IMR-90 (cell line): Measurements from ENCODE around the gene ZMIZ1. TPM values are rescaled to one million over a fixed set of nuclear protein-coding genes. Genes with fewer than 3 reads are reported as not detected.

Experiments used
- ATAC-seq: fragments of 200-7000 bp; cut with Tn5 transposase; 2 replicates; pipeline ENCODE4 v1.9.1; 2020; ENCODE audit warnings: low read depth, mild to moderate bottlenecking, moderate library complexity
- BruUV-seq: library from RNA; stranded (reverse); fragments of 400-500 nt; replicated peaks from 2 replicates; lab custom pipeline; 2021; lab: Mats Ljungman, UMichigan
- CTCF ChIA-PET: fragments of 300-600 bp; formaldehyde crosslinking; extraction: SDS; loops from one replicate; lab custom pipeline; 2021; ENCODE audit warnings: antibody characterized with exemption; lab: Yijun Ruan, JAX
- POLR2A ChIA-PET: fragments of 300-600 bp; sonication (Branson Sonifier 250); formaldehyde crosslinking; loops from one replicate; lab custom pipeline; 2022; ENCODE audit warnings: antibody characterized with exemption; ENCODE audit not compliant: unreplicated experiment; lab: Charles Lee
- DNase-seq: peaks from one replicate; pipeline ENCODE4 v3.0.0; 2013
- H2AFZ ChIP-seq: replicated peaks from 2 replicates; pipeline ENCODE3; 2013; ENCODE audit warnings: low read length, mild to moderate bottlenecking; ENCODE audit not compliant: poor library complexity
- H2AK5ac ChIP-seq: 2 replicates; pipeline ENCODE4 v1.6.1; 2013; ENCODE audit warnings: low read depth, low read length, inconsistent platforms
- H2AK9ac ChIP-seq: replicated peaks from 2 replicates; pipeline ENCODE3; 2013; ENCODE audit warnings: mild to moderate bottlenecking, low read depth, low read length, moderate library complexity; ENCODE audit not compliant: poor library complexity
- H2BK120ac ChIP-seq: 2 replicates; pipeline ENCODE4 v1.6.1; 2013; ENCODE audit warnings: low read depth, low read length, inconsistent platforms
- H2BK15ac ChIP-seq: 3 replicates; pipeline ENCODE4 v1.6.1; 2013; ENCODE audit warnings: low read depth, low read length, inconsistent platforms
- H2BK20ac ChIP-seq: 2 replicates; pipeline ENCODE4 v1.6.1; 2013; ENCODE audit warnings: low read depth, mild to moderate bottlenecking, inconsistent platforms, low read length, moderate library complexity
- H2BK5ac ChIP-seq: 2 replicates; pipeline ENCODE4 v1.6.1; 2013; ENCODE audit warnings: mild to moderate bottlenecking, low read depth, low read length, inconsistent platforms; ENCODE audit not compliant: poor library complexity, severe bottlenecking
- H3K14ac ChIP-seq: replicated peaks from 2 replicates; pipeline ENCODE4 v1.6.1; 2013; ENCODE audit warnings: low read depth, low read length, inconsistent platforms
- H3K18ac ChIP-seq: 2 replicates; pipeline ENCODE4 v1.6.1; 2013; ENCODE audit warnings: low read depth, low read length, control low read depth
- H3K23ac ChIP-seq: 2 replicates; pipeline ENCODE4 v1.6.1; 2013; ENCODE audit warnings: low read depth, low read length, inconsistent platforms
- H3K27ac ChIP-seq: 2 replicates; pipeline ENCODE4 v1.5.1; 2013; ENCODE audit warnings: mild to moderate bottlenecking, control low read depth, low read length; ENCODE audit not compliant: insufficient read depth
- H3K27me3 ChIP-seq: 2 replicates; pipeline ENCODE4 v1.6.1; 2013; ENCODE audit warnings: low read length; ENCODE audit not compliant: control insufficient read depth, insufficient read depth
- H3K36me3 ChIP-seq: 2 replicates; pipeline ENCODE4 v1.6.1; 2013; ENCODE audit warnings: low read length, mixed read lengths; ENCODE audit not compliant: control insufficient read depth, insufficient read depth
- H3K4ac ChIP-seq: 2 replicates; pipeline ENCODE4 v1.6.1; 2013; ENCODE audit warnings: low read depth, low read length, inconsistent platforms
- H3K4me1 ChIP-seq: 2 replicates; pipeline ENCODE4 v1.6.1; 2013; ENCODE audit warnings: low read length, mixed read lengths; ENCODE audit not compliant: control insufficient read depth, insufficient read depth
- H3K4me2 ChIP-seq: 2 replicates; pipeline ENCODE4 v1.6.1; 2013; ENCODE audit warnings: low read depth, mild to moderate bottlenecking, control low read depth, low read length, moderate library complexity
- H3K4me3 ChIP-seq: 2 replicates; pipeline ENCODE4 v1.5.1; 2013; ENCODE audit warnings: low read depth, mild to moderate bottlenecking, control low read depth, low read length, moderate library complexity; ENCODE audit not compliant: insufficient read depth
- H3K56ac ChIP-seq: 2 replicates; pipeline ENCODE4 v1.6.1; 2013; ENCODE audit warnings: low read length, inconsistent platforms; ENCODE audit not compliant: insufficient read depth; ENCODE audit errors: extremely low read depth
- H3K79me1 ChIP-seq, 2 experiments: 2 replicates each; pipeline ENCODE4 v1.6.1; 2013; ENCODE audit warnings: low read length in 2 of 2, inconsistent platforms in 1 of 2, low read depth in 1 of 2
- H3K9ac ChIP-seq: 2 replicates; pipeline ENCODE4 v1.6.1; 2013; ENCODE audit warnings: low read depth, low read length, control low read depth
- H3K9me1 ChIP-seq: 2 replicates; pipeline ENCODE4 v1.6.1; 2013; ENCODE audit warnings: low read length, inconsistent platforms; ENCODE audit not compliant: insufficient read depth
- H3K9me3 ChIP-seq: 2 replicates; pipeline ENCODE4 v1.6.1; 2013; ENCODE audit warnings: low read length; ENCODE audit not compliant: control insufficient read depth, insufficient read depth
- H4K20me1 ChIP-seq: 2 replicates; pipeline ENCODE4 v1.6.1; 2013; ENCODE audit warnings: low read length, inconsistent platforms; ENCODE audit not compliant: insufficient read depth
- H4K5ac ChIP-seq: 2 replicates; pipeline ENCODE4 v1.6.1; 2013; ENCODE audit warnings: mild to moderate bottlenecking, low read depth, low read length, control low read depth
- H4K8ac ChIP-seq, 2 experiments: 2 replicates each; pipeline ENCODE4 v1.6.1; 2013; ENCODE audit warnings: low read depth in 2 of 2, low read length in 2 of 2, control low read depth in 1 of 2, inconsistent platforms in 1 of 2
- H4K91ac ChIP-seq: 2 replicates; pipeline ENCODE4 v1.6.1; 2013; ENCODE audit warnings: low read depth, low read length, inconsistent platforms; ENCODE audit not compliant: insufficient read depth
- MAFK ChIP-seq: IDR thresholded peaks from 2 replicates; pipeline ENCODE4 v1.6.1; 2012; ENCODE audit warnings: low read depth, low read length, improper control_type of control experiment
- MAZ ChIP-seq: IDR thresholded peaks from 2 replicates; pipeline ENCODE4 v1.6.1; 2012; ENCODE audit warnings: low read depth, mild to moderate bottlenecking, low read length, improper control_type of control experiment, moderate library complexity, borderline replicate concordance
- MXI1 ChIP-seq: IDR thresholded peaks from 2 replicates; pipeline ENCODE4 v1.6.1; 2012; ENCODE audit warnings: low read depth, mild to moderate bottlenecking, low read length, moderate library complexity, borderline replicate concordance
- NFE2L2 ChIP-seq: fragments of 150-350 bp; IDR thresholded peaks from 2 replicates; pipeline ENCODE4 v1.6.1; 2016; ENCODE audit warnings: low read depth, mild to moderate bottlenecking, low read length
- RAD21 ChIP-seq: IDR thresholded peaks from 2 replicates; pipeline ENCODE4 v1.6.1; 2012; ENCODE audit warnings: low read length, improper control_type of control experiment
- RCOR1 ChIP-seq: IDR thresholded peaks from 2 replicates; pipeline ENCODE4 v1.6.1; 2012; ENCODE audit warnings: mild to moderate bottlenecking, low read length, improper control_type of control experiment; ENCODE audit not compliant: insufficient replicate concordance
- RFX5 ChIP-seq: IDR thresholded peaks from 2 replicates; pipeline ENCODE4 v1.8.0; 2012; ENCODE audit warnings: low read depth, mild to moderate bottlenecking, low read length, moderate library complexity
- SMC3 ChIP-seq: fragments of 150-350 bp; IDR thresholded peaks from 2 replicates; pipeline ENCODE4 v1.6.1; 2016; ENCODE audit warnings: low read depth, mild to moderate bottlenecking, antibody characterized with exemption, low read length, moderate library complexity
- WGBS, 2 experiments: methylation state at CpG; one replicate each; pipeline versions ENCODE4 v1.1.5 to v1.1.7; 2013; ENCODE audit warnings: missing lambda C conversion rate in 2 of 2; ENCODE audit not compliant: insufficient read length in 1 of 2; ENCODE audit errors: extremely low coverage in 2 of 2; 5-methylcytosine and 5-hydroxymethylcytosine counted together
- dilution Hi-C: fragments of 300-500 bp; cut with HindIII; formaldehyde crosslinking; loops from one replicate; pipeline ENCODE4 v1.14.3; 2018; ENCODE audit warnings: low sequenced_read_pairs; ENCODE audit not compliant: unreplicated experiment
- in situ Hi-C: fragments of 300-500 bp; cut with MboI; formaldehyde crosslinking; loops from 3 replicates; pipeline ENCODE4 v1.14.3; 2019; ENCODE audit warnings: low sequenced_read_pairs, inconsistent platforms, mixed read lengths
- intact Hi-C: fragments of 100-400 bp; cut with micrococcal nuclease; formaldehyde crosslinking; loops from 2 replicates; pipeline ENCODE4 v1.10.0; 2022
- polyA plus RNA-seq, 3 experiments: library from polyadenylated mRNA; depleted of rRNA; stranded (reverse); fragments of >200 nt; gene quantifications; 2 replicates each; pipeline ENCODE4 v1.2.3, GENCODE V29; 2012; ENCODE audit warnings: low replicate concordance in 1 of 3
- total RNA-seq: library from RNA; depleted of rRNA; stranded (reverse); fragments of >200 nt; gene quantifications from 2 replicates; pipeline ENCODE4 v1.2.3, GENCODE V29; 2012

ZMIZ1 gene
- total and polyA plus RNA-seq, 2 of the 4 experiments (the other 2 are of a cell fraction): 6.6 to 48.7 TPM

- TF ChIP-seq NFE2L2 (no peak), RFX5 (no peak), RAD21 (no peak), MAZ (no peak)
These were observed 38.1 kb upstream of the ZMIZ1 start (continued) for GRCh38 chr10:79030705-79031104.

- ChIA-PET POLR2A (no interaction called here), CTCF (interaction anchor here (0.6 kb wide), 2 partner anchors 61 to 317 kb away, joined by 7 to 8 read pairs; no protein-coding TSS in a partner anchor)
- no TSS peak for BruUV-seq
- no peak overlapping the region for H3K9ac ChIP-seq
- no peak overlapping the region for H3K56ac ChIP-seq
- H2AK5ac ChIP-seq: no peak overlapping the region
- H2AFZ ChIP-seq: no peak overlapping the region
- no peak overlapping the region for H3K23ac ChIP-seq
- 90% methylated on average over 3 of the region's 5 CpGs; no CpG with 5 or more reads in 1 of the 2 experiments for WGBS, 2 experiments
- ATAC-seq (no peak), DNase-seq (no peak)
- H4K5ac ChIP-seq: no peak overlapping the region
- no peak overlapping the region for H4K8ac ChIP-seq
- no peaks in the 10 kb centered on the region for H3K4me1 ChIP-seq
- no peak overlapping the region for H4K91ac ChIP-seq
- no peak overlapping the region for H2BK20ac ChIP-seq
- dilution Hi-C loops: no loop called here
- H2BK15ac ChIP-seq: no peak overlapping the region
- H2BK5ac ChIP-seq: no peak overlapping the region
- intact Hi-C loops: no loop called here
- no peaks in the 10 kb centered on the region for H3K9me3 ChIP-seq
- TF ChIP-seq MXI1: no peak
- TF ChIP-seq RCOR1: no peak
- no peak for TF ChIP-seq SMC3
- TF ChIP-seq MAFK: no peak
- TF ChIP-seq NFE2L2: no peak
- TF ChIP-seq RFX5: no peak
- no peak overlapping the region for H3K4ac ChIP-seq
- no peaks in the 10 kb centered on the region for H4K20me1 ChIP-seq
- no peaks in the 10 kb centered on the region for H3K36me3 ChIP-seq
- H3K14ac ChIP-seq: no peak overlapping the region
- no peaks in the 10 kb centered on the region for H3K9me1 ChIP-seq
- no peak overlapping the region for H3K4me2 ChIP-seq
- H2AK9ac ChIP-seq: no peak overlapping the region
- H3K18ac ChIP-seq: no peak overlapping the region
- no peak overlapping the region for H3K27ac ChIP-seq
- in situ Hi-C loops: no loop called here
- no peak overlapping the region for H3K4me3 ChIP-seq
- H2BK120ac ChIP-seq: no peak overlapping the region
- no peaks in the 10 kb centered on the region for H3K79me1 ChIP-seq
- peaks cover 47% of the 10 kb centered on the region for H3K27me3 ChIP-seq
These were observed 37.0 kb upstream of the ZMIZ1 start for GRCh38 chr10:79031723-79032122.
